ENCODE measurements around the gene MACROD2. TPM values are rescaled to one million over a fixed set of nuclear protein-coding genes. Genes with fewer than 3 reads are reported as not detected.

MACROD2 gene
- total and polyA plus RNA-seq, 9 donors, result 3.7 to 25.5 (median 7.8) TPM

DNA sequence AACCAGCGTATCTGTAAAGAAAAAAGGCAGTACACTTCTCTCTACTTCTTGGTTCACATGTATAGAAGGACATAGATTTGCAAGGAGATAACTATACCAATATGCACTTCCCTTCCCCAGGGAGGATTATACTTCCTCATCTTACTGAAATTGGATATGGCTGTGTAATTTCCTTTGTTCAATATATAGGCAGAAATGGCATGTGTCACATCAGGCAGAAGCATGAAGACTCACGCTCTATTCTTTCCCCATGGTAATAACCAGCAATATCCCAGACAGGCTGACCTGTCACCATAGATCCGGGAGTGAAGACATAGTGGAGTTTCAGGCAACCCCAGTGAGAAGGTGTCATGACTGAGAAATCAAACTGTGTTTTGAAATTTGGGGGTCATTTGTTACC is 2059.7 kb downstream of the MACROD2 start:
- Histone ChIP-seq H3K4me1 (ENCODE audit: insufficient read depth) (peaks cover 2% of the 10 kb centered on the region), H3K27me3 (no peaks in the 10 kb centered on the region), H3K4me3 (no peak overlapping the region), H3K27ac (no peak overlapping the region), H3K9me3 (no peaks in the 10 kb centered on the region), H3K36me3 (no peaks in the 10 kb centered on the region)
- DNase-seq, result no peak
- intact Hi-C loops (cut with DNase I), result loop anchor here in 1 of 4 donors (10.0 kb wide), 1 partner anchor 310 kb away; no protein-coding TSS in a partner anchor
- TF ChIP-seq POLR2A (IDR thresholded peaks at IDR 0.05) (no peak), EP300 (IDR thresholded peaks at IDR 0.05) (no peak)
- TF ChIP-seq, protein P1, sequence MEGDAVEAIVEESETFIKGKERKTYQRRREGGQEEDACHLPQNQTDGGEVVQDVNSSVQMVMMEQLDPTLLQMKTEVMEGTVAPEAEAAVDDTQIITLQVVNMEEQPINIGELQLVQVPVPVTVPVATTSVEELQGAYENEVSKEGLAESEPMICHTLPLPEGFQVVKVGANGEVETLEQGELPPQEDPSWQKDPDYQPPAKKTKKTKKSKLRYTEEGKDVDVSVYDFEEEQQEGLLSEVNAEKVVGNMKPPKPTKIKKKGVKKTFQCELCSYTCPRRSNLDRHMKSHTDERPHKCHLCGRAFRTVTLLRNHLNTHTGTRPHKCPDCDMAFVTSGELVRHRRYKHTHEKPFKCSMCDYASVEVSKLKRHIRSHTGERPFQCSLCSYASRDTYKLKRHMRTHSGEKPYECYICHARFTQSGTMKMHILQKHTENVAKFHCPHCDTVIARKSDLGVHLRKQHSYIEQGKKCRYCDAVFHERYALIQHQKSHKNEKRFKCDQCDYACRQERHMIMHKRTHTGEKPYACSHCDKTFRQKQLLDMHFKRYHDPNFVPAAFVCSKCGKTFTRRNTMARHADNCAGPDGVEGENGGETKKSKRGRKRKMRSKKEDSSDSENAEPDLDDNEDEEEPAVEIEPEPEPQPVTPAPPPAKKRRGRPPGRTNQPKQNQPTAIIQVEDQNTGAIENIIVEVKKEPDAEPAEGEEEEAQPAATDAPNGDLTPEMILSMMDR (IDR thresholded peaks at IDR 0.05), result no peak
- WGBS, 3 donors, result 92 to 98% (median 95%) methylated on average over 3 of the region's 3 CpGs

DNA sequence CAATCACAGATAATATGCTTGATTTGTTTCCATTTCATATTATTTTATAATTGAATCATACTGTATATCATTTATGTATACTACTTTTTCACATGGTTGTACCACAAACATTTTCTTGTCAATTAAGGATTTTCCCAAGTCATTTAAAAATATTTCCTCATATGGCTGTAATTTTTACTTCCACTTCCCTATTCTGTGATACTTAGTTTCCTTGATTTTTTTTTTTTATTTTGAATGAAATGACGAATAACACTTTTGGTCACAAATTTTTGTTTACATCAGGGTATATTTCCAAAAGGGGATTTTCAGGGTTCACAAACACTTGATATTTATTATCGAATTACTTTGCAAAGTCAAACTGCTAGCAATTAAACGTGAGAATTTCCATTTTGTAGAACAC is 2062.3 kb downstream of the MACROD2 start:
- intact Hi-C loops (cut with DNase I), result loop anchor here in 1 of 4 donors (10.0 kb wide), 1 partner anchor 307 kb away; no protein-coding TSS in a partner anchor

DNA sequence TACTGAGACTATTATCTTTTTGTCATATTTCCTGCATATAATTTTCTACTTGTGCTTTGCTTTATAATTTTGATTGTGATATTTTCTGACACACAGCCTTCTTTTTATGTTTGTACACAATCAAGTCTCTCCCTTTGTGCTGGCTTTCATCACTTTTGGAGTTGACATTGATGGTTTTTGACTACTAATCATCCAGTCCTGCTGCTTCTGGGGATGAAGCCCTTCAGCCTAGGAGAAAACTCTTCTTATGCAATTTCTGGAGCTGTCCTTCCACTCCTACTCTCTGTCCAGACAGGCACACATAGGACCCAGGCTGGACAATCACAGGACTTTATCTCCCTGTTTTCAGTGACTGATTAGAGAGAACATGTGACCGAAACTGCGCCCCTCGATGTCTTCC is 2063.0 kb downstream of the MACROD2 start:
- Histone ChIP-seq H3K9me3 (no peaks in the 10 kb centered on the region), H3K27me3 (no peaks in the 10 kb centered on the region), H3K36me3 (no peaks in the 10 kb centered on the region), H3K27ac (no peak overlapping the region), H3K4me3 (no peak overlapping the region), H3K4me1 (ENCODE audit: insufficient read depth) (peaks cover 1% of the 10 kb centered on the region)
- WGBS, 3 donors, result 95 to 97% (median 96%) methylated on average over 3 of the region's 3 CpGs
- DNase-seq, result no peak
- TF ChIP-seq, protein P1 (IDR thresholded peaks at IDR 0.05), result no peak
- TF ChIP-seq EP300 (IDR thresholded peaks at IDR 0.05) (no peak), POLR2A (IDR thresholded peaks at IDR 0.05) (no peak)
- intact Hi-C loops (cut with DNase I), result loop anchor here in 1 of 4 donors (10.0 kb wide), 1 partner anchor 307 kb away; no protein-coding TSS in a partner anchor

More for the DNA sequence above, 2062.3 kb downstream of the MACROD2 start:
- DNase-seq, result no peak
- Histone ChIP-seq H3K27me3 (no peaks in the 10 kb centered on the region), H3K4me3 (no peak overlapping the region), H3K9me3 (no peaks in the 10 kb centered on the region), H3K36me3 (no peaks in the 10 kb centered on the region), H3K4me1 (ENCODE audit: insufficient read depth) (no peaks in the 10 kb centered on the region), H3K27ac (no peak overlapping the region)
- 87 to 89% (median 88%) methylated on average over 3 of the region's 3 CpGs for WGBS, 3 donors
- TF ChIP-seq, protein P1 (IDR thresholded peaks at IDR 0.05), result no peak
- TF ChIP-seq POLR2A (IDR thresholded peaks at IDR 0.05) (no peak), EP300 (IDR thresholded peaks at IDR 0.05) (no peak)

DNA sequence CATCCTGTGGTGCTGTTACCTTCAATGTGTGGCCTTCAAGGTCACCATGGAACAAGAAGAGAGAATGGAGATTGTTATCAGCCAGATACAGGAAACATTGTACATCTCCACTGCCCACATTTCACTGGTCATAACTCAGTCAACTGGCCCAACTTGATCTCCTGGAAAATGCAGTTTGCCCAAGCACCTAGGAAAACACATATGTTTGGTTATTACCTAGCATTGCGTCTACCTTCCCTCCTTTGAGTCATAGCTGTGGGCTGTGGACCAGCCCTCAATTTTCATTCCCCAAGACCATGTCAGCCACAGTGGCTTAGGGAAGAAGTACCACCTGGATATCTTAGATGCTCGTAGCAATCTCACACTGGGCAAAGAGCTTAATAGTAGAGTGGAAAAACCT is 2064.5 kb downstream of the MACROD2 start:
- H3K4me1 ChIP-seq (ENCODE audit: insufficient read depth), result peaks cover 5% of the 10 kb centered on the region
- intact Hi-C loops (cut with DNase I), result loop anchor here in 1 of 4 donors (10.0 kb wide), 1 partner anchor 305 kb away; no protein-coding TSS in a partner anchor
- no peak overlapping the region for H3K4me3 ChIP-seq
- no peak overlapping the region for H3K27ac ChIP-seq
- TF ChIP-seq, protein P1 (IDR thresholded peaks at IDR 0.05), result no peak
- TF ChIP-seq EP300 (IDR thresholded peaks at IDR 0.05), result no peak
- TF ChIP-seq POLR2A (IDR thresholded peaks at IDR 0.05), result no peak
- H3K9me3 ChIP-seq, result no peaks in the 10 kb centered on the region
- H3K36me3 ChIP-seq, result no peaks in the 10 kb centered on the region
- DNase-seq, result no peak
- no peaks in the 10 kb centered on the region for H3K27me3 ChIP-seq
- WGBS, 3 donors, result 94 to 98% (median 97%) methylated on average over 2 of the region's 2 CpGs

Data from ovary (tissue), 9 donors.